ENCODE data around the gene DNAH9.

DNAH9 gene

DNA sequence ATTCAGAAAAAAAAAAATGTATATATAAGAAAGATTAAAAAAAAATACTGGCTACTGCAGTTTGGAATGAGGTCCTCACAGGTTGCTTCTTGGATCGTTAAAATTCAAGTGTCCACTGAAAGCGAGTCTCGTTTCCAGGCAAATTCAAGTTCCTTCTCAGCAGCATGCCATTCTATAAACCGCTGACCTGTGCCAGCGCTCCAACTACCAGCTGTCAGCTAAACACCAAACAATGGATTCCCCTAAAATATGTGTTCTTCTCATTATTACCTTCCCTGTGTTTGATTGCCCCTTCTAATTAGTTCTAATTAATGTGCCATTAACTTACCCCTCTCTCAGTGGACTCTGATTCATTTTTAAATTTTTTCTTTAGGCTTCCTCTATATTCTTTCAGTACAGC lies 92.4 kb downstream of the DNAH9 start:
- DNase-seq: no peak

DNA sequence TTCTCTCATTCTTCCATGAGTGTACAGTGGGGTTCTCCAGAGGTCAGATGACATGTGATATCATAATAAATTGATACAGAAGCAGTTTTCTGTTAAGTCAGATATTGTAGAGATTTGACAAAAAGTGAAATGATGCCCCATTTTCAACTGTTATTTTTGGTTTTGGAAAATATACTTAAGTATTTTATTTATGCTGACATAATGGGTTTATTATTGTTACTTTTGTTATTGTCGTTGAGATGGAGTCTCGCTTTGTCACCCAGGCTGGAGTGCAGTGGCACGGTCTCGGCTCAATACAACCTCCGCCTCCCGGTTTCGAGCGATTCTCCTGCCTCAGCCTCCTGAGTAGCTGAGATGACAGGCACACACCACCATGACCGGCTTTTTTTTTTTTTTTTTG lies 94.4 kb downstream of the DNAH9 start:
- DNase-seq: no peak

DNA sequence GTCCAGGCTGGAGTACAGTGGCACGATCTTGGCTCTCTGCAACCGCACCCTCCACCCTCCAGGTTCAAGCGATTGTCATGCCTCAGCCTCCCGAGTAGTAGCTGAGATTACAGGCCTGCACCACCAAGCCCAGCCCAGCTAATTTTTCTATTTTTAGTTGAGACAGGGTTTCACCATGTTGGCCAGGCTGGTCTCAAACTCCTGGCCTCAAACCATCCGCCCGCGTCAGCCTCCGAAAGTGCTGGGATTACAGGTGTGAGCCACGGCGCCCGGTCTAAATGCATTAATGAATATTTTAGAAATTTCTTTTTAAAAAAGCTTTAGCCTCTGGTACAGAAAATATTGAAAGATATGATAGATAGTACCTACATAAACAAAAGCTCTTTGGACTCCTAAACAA lies 95.0 kb downstream of the DNAH9 start:
- no peak for DNase-seq

DNA sequence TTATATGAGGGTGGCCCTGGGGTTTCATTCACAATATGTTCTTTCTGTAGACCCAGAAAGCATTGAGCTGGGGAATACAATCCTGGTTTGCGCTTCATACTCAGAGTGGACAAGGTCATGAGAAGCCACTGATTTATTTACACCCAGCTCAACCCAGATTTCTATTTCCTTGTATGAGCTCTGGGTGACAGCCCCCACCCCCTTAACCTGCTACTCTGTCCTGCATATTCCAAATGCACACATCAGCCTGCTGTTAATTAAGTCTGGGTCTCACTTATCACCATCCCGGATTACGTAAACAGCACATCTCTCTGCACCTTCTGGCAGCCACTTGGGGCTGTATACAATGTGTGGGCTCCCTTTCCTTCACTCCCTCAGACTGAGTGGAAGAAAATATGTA lies 102.4 kb downstream of the DNAH9 start:
- no peak for DNase-seq

DNA sequence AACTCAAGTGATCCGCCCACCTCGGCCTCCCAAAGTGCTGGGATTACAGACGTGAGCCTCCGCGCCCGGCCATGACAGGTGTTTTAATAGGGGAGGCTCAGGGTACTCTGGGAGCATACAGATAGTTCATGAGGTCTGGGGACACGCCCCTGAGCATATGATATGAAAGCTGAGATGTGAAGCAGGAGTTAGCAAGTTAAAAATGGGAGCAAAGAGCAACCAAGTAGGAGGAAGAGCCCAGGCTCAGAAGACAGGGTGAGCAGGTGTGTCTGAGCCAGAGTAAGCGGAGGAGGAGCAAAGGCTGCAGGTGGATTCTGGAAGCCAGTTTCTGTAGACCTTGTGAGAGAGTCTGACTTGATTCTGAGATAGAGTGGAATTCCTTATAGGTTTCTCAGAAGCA lies 103.6 kb downstream of the DNAH9 start:
- DNase-seq: no peak

DNA sequence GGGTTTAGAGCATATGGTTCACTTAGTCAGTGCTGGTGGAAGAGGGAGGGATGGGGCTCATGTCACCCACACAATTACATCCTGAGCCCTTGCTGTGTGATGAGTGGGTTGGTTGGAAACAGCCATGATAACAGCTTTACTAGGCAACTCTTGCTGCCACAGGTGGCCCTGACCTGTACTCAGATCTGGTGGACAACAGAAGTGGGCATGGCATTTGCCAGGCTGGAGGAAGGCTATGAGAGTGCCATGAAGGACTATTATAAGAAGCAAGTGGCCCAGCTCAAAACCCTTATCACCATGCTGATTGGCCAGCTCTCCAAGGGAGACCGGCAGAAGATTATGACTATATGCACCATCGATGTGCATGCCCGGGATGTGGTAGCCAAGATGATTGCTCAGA lies 105.8 kb downstream of the DNAH9 start:
- DNase-seq: no peak

DNA sequence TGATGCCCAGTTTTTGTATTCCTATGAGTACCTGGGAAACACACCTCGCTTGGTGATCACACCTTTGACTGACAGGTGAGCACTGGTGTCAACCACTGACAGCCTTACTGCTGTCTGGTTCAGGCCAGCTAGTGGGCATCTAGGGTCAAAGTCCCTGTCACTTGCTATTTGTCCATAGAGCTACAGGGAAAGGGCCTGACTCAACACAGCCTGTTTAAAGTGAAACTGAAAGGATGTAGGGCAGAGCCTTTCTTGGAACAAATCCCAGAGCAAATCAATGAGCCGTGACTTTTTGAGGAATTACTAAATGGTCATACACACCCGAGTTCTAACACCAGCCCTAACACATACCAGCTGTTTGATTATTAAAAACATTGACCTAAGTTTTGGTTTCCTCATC lies 106.8 kb downstream of the DNAH9 start:
- DNase-seq: no peak

DNA sequence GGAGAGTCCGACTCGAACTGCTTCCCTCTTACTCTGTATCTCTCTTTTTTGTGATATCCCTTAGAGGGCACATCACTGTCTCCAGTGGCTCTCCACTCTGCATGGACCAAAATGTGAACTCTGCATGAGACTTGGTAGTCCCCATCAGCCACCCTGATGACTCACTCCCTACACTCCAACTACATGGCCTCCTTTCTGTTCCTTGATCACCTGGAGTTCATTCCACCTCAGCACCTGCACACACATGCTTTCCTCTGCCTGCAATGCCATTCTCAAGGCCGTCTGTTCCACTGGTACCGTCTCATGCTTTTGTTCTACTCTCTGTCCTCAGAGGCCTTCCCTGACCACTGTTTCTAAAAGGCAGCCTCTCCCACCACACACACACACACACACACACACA lies 109.3 kb downstream of the DNAH9 start:
- DNase-seq: no peak

DNA sequence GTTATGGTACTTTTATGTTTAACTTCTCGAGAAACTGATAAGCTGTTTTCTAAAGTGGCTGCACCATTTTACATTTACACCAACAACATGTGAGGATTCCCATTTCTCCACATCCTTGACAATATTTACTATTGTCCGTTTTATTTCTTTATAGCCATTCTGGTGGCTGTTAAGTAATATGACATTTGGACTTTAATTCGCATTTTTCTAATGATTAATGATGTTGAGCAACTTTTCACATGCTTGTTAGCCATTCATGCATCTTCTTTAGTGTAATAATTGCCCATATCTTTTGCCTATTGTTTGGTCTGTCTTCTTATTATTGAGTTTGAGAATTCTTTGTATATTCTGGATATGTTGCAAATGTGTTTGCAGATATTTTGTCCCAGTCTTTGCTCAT lies 114.2 kb downstream of the DNAH9 start:
- DNase-seq: no peak

DNA sequence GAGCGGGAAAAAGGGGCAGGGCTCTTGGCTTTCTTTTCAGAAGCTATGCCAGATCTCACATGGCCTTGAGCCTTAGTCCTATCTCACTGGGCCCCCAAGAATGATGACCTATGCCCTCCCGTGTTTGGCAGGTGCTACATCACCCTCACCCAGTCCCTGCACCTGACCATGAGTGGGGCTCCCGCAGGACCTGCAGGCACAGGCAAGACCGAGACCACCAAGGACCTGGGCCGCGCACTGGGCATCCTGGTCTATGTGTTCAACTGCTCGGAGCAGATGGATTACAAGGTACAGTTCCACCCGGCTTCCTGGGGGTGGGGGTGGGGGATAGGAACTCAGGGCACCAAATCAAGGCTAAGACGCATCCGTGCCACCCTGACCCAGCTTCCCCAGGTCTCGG lies 120.9 kb downstream of the DNAH9 start:
- DNase-seq: no peak

DNA sequence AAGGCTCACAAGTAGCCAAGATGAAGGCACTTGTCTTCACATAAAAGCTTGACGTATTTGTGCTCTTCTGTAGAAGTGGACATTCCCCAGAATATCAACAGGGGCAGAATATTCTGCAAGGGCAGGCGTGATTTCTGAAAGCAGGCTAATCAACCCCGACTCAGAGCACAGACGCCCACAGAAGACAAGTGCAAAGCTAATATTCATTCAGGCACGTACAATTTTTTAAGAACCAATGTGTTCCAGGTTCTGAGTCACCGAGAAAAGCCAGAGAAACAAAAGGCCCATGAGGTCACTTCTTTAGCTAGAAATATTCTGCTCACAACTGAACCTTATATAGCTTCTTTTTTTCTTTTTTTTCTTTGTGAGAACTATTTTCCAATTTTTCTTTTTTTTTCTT lies 121.6 kb downstream of the DNAH9 start:
- DNase-seq: no peak

DNA sequence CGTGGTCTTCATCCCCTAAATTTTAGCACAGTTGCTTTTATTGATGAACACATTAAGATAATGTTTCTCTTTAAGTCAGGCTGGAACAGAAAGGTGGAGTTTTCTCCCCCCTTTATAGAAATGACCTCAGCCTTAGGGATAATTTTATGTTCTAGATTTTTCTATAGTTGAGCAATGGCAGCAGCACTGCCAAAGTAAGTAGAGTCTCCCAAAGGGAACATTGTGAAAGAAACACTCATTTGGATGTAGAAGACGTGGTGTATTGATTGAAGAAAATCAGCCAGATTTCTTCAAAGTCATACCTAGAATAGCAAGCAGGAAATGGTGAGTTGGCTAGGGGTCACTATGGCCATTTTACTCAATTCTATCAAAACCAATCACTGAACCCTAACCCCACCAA lies 122.5 kb downstream of the DNAH9 start:
- DNase-seq: no peak

DNA sequence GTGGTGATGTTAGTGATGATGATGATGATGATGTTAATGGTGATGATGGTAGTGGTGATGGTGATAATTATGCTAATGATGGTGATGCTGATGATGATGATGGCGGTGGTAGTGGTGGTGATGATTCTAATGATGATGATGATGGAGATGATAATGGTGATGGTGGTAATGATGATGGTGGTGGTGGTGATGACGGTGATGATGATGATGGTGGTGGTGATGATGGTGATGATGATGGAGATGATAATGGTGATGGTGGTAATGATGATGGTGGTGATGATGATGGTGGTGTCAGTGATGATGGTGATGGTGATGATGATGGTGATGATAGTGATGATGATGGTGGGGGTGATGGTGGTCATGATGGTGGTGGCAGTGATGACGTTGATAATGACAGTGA lies 132.5 kb downstream of the DNAH9 start:
- no peak for DNase-seq

DNA sequence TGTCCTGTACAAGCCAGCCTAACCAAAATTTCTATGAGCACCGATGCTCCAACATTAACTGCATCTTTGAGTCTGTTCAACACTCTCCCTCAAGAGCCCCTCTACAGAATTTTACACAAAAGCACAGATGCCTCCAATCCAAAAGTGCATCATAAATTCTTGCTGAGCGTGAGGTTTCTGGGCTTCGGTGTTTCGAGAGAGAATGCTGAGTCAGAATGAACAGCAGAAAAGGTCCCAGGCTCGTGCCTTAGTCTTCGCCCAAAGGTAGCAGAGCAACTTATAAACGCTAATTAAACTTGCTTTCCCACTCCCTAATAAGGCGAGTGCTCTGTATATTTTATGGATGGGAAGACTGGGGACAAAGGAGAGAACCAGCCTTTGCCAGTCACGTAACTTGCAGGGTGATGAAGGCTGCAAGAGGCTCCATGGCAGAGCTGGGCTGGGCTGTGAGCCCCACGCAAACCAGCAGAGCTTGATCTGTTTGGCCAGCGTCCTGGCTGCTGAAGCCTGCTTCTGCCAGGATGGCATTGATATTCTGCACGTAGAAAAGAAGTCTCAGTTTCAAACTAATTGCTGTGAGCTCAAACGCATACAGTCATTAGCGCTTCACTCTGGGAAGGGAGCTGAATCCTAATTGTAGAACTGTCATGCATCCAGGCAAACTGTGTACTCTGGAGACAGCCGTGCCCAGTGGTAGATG lies 138.5 kb downstream of the DNAH9 start:
- DNase-seq: no peak

DNA sequence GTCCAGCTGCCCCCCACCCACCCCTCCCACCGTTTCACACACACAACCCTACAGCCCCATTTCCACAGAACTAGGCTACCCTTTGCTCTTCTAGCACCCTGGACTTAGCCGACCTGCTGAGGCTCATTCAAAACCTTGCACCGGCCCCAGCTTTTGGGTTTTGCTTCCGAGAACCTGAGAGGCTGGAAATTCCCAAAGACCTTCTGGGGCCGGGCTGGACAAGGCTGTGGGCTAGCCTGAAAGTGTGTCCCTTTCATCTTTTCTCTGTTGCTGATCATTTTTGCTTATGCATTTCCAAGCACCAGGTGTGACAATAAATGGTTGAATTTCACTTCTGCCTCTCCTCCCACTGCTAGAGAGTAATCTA lies 139.0 kb downstream of the DNAH9 start:
- DNase-seq: no peak

DNA sequence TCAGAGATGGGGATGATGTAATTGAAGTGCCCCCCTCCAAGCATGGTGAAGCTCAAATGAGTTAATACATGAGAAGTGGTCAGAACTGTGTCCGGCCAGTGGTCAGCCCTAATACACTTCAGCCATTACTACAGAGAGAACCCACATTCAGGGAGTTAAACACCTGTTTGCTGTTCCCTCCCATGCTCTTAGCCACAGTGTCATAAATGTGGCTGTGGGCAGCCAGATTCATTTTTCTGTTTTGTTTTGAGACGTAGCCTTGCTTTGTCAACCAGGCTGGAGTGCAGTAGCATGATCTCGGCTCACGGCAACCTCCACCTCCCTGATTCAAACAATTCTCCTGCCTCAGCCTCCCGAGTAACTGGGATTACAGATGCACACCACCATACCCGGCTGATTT lies 139.9 kb downstream of the DNAH9 start:
- no peak for DNase-seq

DNA sequence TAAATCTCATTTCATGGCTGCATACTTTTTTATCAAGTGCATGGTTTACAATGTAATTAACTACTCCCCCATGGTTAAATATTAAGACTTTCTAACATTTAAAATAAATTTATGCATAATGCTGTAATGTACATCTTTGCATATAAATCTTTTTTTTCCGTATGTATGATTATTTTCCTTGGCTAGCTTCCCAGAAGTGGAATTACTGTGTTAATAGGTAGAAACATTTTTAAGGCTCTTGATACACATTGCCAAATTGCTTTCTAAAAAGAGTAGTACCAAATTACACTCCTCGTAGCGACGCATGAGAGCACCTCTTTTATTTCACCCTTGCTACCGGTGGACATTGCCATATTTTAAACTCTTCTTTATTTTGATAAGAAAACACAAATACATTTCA lies 141.1 kb downstream of the DNAH9 start:
- DNase-seq: no peak

DNA sequence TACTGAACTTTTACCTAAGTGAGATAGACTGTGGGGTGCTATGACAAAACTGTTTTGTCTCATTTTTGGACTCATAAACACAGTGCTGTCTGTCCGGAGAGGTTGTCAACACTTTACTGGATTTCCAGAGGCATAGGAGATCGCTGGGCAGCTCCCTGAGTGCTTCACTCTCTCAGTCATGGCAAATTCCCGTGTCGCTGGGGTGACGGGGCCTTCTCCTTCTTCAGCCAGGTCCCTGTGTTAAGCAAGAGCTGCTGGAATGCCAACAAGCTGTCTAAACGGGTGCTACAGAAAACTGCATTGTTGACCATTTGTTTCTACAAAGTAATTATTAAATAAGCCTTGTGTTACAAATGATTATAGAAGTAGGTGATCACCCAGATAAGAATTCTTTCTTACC lies 141.6 kb downstream of the DNAH9 start:
- DNase-seq: no peak

DNA sequence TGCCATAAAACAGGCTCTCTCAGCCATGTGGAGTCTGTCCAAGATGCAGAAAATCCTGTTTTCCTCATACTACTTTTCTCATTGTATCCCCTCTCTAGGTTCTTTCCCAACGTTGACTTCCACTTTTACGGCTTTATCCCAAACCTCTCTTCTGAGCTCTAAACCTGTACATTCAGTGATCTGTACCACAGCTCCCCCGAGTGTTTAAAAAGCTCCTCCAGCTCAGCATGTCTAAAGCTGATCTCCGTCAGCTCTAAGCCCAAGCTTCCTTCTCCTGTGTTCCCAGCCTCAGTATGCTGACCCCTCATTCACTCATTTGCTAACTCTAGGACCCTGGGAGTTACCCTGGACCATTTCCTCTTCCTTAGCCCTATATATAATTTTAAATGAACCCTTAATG lies 144.6 kb downstream of the DNAH9 start:
- no peak for DNase-seq

DNA sequence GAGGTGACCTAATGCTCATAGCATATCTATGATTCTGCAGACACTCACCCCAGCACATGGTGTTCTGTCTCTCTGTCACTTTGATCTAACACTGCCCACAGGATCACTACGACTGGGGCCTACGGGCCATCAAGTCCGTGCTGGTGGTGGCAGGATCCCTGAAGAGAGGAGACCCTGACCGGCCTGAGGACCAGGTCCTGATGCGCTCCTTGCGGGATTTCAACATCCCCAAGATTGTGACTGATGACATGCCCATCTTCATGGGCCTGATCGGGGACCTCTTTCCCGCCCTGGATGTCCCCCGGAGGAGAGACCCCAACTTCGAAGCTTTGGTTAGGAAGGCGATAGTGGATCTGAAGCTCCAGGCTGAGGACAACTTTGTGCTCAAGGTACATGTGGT lies 146.4 kb downstream of the DNAH9 start:
- DNase-seq: no peak

DNA sequence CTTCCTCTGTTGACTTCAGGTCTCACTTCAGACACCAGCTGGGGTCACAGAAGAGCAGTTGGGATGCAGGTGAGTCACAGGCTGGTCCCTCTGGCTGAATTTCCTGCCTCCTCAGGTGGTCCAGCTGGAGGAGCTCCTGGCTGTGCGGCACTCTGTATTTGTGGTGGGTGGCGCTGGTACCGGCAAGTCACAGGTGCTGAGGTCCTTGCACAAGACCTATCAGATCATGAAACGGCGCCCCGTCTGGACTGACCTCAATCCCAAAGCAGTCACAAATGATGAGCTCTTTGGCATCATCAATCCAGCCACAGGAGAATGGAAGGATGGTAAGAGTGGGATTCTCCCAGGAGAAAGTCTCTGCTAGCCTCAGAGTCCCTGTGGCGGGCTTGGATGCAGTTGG lies 149.2 kb downstream of the DNAH9 start:
- DNase-seq: no peak

DNA sequence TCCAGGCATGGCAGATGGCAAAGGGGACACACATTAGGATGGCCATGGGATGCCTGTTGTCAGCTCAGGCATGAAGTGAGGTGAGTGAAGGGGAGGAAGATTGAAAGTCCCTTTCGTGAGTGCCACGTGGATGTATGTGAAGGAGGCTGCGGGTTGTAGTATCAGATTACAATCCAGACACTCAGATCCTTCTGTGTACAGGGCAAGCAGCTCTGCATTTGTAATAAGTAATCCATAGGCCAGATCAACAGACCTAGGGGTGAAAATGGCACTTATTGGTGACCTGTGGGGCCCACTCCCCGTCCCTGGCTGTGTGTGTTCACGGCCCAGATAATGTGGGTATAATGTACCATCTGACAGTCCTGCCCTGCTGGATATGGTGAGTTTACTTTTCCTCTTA lies 159.5 kb downstream of the DNAH9 start:
- DNase-seq: no peak

DNA sequence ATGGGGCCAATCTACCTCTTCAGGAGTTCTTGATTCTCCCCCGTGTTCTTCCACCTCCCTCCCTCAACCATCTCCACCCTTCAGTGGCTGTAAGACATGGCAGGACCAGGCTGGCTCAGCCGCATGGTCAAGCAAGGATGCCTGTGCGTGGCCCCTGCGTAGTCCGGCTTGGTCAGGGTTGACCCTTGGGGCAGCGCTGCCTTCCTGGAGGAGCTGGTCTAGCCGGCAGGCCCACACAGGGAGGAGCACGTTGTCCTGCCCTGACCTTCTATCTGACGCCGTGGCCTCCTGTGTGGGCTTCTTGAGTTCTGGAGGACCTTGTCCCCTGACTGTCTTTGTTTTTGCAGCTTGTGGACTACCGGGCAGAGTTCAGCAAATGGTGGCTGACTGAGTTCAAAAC lies 169.8 kb downstream of the DNAH9 start:
- no peak for DNase-seq

DNA sequence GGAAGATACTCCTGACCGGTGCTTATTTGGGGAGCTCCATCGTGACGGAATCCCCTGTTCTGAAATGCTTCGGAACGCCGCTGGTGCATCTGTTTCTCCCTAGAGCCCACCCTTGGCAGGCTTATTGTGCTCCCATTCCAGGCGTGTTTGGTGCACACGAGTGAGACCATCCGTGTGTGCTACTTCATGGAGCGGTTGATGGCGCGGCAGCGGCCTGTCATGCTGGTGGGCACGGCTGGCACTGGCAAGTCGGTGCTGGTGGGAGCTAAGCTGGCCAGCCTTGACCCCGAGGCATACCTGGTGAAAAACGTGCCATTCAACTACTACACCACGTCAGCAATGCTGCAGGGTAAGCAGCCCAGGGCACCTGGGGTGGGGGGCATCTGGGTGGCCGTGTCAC lies 170.7 kb downstream of the DNAH9 start:
- no peak for DNase-seq

DNA sequence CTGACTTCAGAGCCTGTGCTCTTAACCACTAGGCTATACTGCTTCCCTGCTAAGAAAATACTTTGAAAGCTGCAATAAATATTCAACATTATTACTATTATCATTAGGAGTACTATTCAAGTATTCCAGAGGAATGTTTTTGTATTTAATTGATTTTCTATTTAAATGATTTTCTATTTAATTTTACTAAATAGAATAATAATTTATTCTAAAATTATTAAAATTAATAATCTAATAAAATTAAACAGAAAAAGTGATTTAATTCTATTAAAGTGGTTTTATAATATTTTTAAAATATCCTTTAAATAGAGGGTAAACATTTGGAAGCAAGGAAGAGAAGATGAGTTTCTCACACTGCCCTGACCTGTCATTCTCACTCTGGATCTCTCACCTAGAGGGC lies 173.8 kb downstream of the DNAH9 start:
- DNase-seq: no peak

DNA sequence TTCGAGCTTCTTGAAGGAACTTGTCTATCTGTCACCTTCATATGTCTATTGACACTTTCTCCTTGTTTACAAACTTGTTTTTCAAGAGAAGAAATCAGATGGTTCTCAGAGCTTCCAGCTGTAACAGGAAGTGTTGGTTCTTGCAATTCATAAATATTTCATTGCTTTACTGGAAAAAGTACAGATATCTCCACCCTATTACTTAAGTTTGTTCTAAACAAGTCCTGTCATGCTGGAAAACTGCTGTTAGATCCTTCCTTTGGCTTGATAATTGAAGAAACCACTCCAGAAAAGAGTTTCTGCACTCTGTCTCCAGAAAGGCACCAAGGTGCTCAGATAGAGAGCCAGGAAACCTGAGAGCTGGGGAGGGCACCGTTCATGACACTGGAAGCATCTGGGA lies 181.6 kb downstream of the DNAH9 start:
- no peak for DNase-seq
